Mesodermal cell (in vitro differentiated cells): ENCODE data around the gene FBXO22.
"Not testable (repeated sequence)": the region's sequence is repeated elsewhere in the genome, so short reads cannot be mapped to it uniquely, and the experiment has no call there.

ENCODE experiments used
- H3K27ac ChIP-seq: 2 replicates; pipeline ENCODE4 v1.7.0; 2013; ENCODE audit warnings: mild to moderate bottlenecking, low read depth, low read length, moderate library complexity; ENCODE audit not compliant: severe bottlenecking
- H3K36me3 ChIP-seq: 2 replicates; pipeline ENCODE4 v1.7.1; 2013; ENCODE audit warnings: mild to moderate bottlenecking, low read length, moderate library complexity; ENCODE audit not compliant: control insufficient read depth, insufficient read depth
- H3K4me1 ChIP-seq: one replicate; pipeline ENCODE4 v1.7.1; 2013; ENCODE audit warnings: mild to moderate bottlenecking, low read length; ENCODE audit not compliant: insufficient read depth, control insufficient read depth, poor library complexity, severe bottlenecking
- H3K4me3 ChIP-seq: 2 replicates; pipeline ENCODE4 v1.7.0; 2013; ENCODE audit warnings: low read length, control low read depth, mild to moderate bottlenecking; ENCODE audit not compliant: insufficient read depth, poor library complexity, severe bottlenecking; ENCODE audit errors: extremely low read depth
- H3K9me3 ChIP-seq: 2 replicates; pipeline ENCODE4 v1.7.1; 2013; ENCODE audit warnings: mild to moderate bottlenecking, low read length, moderate library complexity; ENCODE audit not compliant: control insufficient read depth
- WGBS, 2 experiments: methylation state at CpG; one replicate each; pipeline ENCODE4 v1.1.5; 2013; ENCODE audit warnings: missing lambda C conversion rate in 2 of 2; ENCODE audit not compliant: insufficient coverage in 2 of 2; 5-methylcytosine and 5-hydroxymethylcytosine counted together

Gene FBXO22

DNA sequence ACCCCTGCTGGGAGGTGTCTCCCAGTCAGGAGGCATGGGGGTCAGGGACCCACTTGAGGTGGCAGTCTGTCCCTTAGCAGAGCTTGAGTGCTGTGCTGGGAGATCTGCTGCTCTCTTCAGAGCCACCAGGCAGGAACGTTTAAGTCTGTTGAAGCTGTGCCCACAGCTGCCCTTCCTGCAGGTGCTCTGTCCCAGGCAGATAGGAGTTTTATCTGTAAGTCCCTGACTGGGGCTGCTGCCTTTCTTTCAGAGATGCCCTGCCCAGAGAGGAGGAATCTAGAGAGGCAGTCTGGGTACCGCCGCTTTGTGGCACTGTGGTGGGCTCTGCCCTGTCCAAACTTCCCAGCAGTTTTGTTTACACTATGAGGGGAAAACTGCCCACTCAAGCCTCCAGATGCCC lies 73.1 kb downstream of the FBXO22 start:
- H3K36me3 ChIP-seq, H3K4me1 ChIP-seq, H3K9me3 ChIP-seq, H3K27ac ChIP-seq, H3K4me3 ChIP-seq: not testable (repeated sequence)
- WGBS, 2 experiments = 80 to 90% methylated on average over 1 of the region's 3 CpGs

DNA sequence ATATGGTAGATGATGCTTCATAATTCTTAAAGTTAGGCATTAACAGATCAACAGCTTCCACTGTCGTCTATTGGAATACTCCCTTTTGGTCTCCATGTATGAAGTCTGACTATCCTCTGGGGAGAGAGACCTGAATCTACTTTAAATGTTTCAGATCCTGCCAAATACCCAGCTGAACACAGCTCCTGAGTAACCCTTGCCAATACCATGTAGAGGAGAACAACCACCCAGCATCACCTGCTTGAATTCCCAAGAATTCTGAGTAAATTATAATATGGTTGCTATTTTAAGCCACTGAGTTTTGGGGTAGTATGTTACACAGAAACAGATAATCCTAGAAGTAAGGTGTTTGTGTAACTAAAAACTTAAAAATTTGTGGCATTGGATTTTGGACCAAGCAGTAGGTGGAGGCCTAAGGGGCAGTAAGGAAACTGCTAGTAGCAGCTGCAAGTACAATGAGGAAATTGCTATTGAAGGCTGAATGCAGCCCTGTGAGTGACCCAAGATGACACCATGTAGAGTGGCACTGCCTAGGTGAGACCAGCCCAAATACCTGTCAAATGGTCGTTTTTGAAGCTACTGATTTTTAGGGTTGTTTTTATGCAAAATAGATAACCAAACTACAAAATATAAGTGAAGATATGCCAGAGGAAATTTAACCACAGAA lies 77.6 kb downstream of the FBXO22 start:
- WGBS, 2 experiments = 100% methylated on average over 1 of the region's 2 CpGs; no CpG with 5 or more reads in 1 of the 2 experiments
- Histone ChIP-seq H3K4me1 (peaks cover 3% of the 10 kb centered on the region), H3K27ac (no peak overlapping the region), H3K9me3 (no peaks in the 10 kb centered on the region), H3K4me3 (no peak overlapping the region), H3K36me3 (no peaks in the 10 kb centered on the region)

- Histone ChIP-seq H3K9me3 (no peaks in the 10 kb centered on the region), H3K27ac (no peak overlapping the region), H3K4me1 (peaks cover 3% of the 10 kb centered on the region), H3K36me3 (no peaks in the 10 kb centered on the region), H3K4me3 (no peak overlapping the region)
- 70 to 95% methylated on average over 1 to 2 of the region's 2 CpGs for WGBS, 2 experiments
Observed at GRCh38 chr15:75982468-75982867, 78.8 kb downstream of the FBXO22 start.

DNA sequence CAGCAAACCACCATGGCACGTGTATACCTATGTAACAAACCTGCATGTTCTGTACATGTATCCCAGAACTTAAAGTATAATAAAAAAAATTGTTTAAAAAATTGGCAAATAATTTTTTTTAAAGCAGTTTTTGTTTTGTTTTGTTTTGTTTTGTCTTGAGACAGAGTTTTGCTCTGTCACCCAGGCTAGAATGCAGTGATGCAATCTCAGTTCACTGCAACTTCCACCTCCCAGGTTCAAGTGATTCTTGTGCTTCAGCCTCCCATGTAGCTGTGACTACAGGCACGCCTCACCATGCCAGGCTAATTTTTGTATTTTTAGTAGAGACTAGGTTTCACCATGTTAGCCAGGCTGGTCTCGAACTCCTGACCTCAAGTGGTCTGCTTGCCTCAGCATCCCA lies 81.0 kb downstream of the FBXO22 start:
- 94 to 100% methylated on average over 1 to 2 of the region's 3 CpGs for WGBS, 2 experiments
- not testable (repeated sequence) for H3K36me3 ChIP-seq, H3K4me1 ChIP-seq, H3K4me3 ChIP-seq, H3K27ac ChIP-seq, H3K9me3 ChIP-seq

DNA sequence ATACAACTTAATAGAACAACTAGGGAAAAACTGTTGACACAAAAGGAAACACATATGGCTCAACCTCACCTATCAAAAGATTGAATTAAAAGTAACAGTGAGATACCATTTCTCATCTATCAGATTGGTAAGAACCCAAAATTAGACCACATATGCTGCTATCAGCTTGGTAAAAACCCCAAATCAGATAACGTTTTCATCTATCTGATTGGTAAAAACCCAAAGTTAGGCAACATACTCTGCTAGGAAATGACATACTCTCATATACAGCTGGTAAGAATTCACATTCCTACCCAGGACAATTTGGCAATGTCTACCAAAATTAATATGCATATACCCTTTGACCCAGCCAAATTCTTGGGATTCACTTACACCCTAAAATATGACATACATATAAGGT lies 82.3 kb downstream of the FBXO22 start:
- Histone ChIP-seq H3K4me1 (peaks cover 3% of the 10 kb centered on the region), H3K4me3 (no peak overlapping the region), H3K27ac (no peak overlapping the region), H3K9me3 (no peaks in the 10 kb centered on the region), H3K36me3 (no peaks in the 10 kb centered on the region)
- 75 to 100% methylated on average over 1 of the region's 1 CpG for WGBS, 2 experiments

DNA sequence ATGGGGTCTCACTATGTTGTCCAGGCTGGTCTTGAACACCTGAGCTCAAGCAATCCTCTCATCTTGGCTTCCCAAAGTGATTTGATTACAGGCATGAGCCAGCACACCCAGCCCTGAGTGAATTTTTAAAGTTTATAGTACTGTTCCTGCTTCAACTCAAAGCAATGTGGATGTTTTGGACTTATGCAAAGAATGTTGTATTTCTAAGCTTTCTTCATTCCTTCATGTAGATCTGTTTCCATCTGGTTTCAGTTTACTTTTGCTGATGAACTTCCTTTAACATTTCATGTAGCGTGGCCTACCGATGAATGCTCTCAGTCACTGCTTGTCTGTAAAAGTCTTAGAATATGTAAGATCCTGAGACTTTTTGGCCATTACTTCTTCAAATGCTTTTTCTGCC lies 85.4 kb downstream of the FBXO22 start:
- Histone ChIP-seq H3K9me3 (no peaks in the 10 kb centered on the region), H3K27ac (no peak overlapping the region), H3K4me1 (no peaks in the 10 kb centered on the region), H3K4me3 (no peak overlapping the region), H3K36me3 (no peaks in the 10 kb centered on the region)
- WGBS, 2 experiments = 100% methylated on average over 2 of the region's 2 CpGs; no CpG with 5 or more reads in 1 of the 2 experiments

- Histone ChIP-seq H3K36me3 (no peaks in the 10 kb centered on the region), H3K9me3 (no peaks in the 10 kb centered on the region), H3K4me1 (no peaks in the 10 kb centered on the region), H3K27ac (no peak overlapping the region), H3K4me3 (no peak overlapping the region)
- 88 to 94% methylated on average over 7 of the region's 7 CpGs for WGBS, 2 experiments
Observed at GRCh38 chr15:75989875-75990274, 86.2 kb downstream of the FBXO22 start.
